ENCODE measurements around the gene HNRNPU.

HNRNPU gene

GRCh38 chr1:244800821-244801220, 63.5 kb downstream of the HNRNPU start:
- no peak for DNase-seq
